ENCODE data around the gene LAMTOR2. TPM values are rescaled to one million over a fixed set of nuclear protein-coding genes. Genes with fewer than 3 reads are reported as not detected.
A peak's percentile ranks its signal among the peaks of the same experiment; 100 is the strongest.

The LAMTOR2 gene
- total and polyA plus RNA-seq, 9 donors = 20.1 to 66.1 (median 24.9) TPM

DNA sequence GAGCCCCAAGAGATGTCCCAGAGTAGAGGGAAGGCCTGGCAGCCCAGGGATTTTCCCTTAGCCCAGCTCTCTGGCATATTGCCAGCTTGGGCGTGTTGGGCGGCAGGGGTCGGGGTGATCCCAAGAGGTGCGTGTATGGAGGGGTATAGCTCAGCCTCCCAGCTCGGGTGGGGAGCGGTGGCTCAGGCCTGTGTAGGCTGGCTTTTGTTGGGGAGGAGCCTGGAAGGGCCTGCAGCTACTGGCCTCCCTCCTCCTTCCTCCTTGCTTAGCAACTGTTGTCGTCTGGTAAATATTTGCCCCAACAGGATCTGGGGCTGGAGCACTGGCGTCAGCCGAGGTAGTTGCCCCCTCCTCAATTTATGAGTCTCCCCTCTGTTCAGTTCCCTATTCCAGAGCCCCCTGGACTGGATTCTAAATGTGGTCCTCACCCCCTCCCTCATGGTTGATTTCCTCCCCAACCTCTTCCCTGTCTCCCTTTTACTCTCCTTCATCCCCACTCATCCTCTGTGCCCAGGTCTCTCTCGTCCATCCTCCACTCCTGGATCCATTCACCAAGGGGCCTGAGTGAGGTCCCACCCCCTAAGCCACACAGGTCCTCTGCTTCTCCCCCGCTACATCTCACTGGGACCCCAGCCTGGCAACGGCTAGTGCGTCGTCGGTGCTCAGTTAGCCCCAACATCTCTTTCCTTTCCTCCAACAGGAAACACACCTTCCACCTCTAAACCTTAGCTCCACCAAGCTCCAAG lies 49.7 kb downstream of the LAMTOR2 start:
- WGBS, 3 donors = 28 to 34% (median 31%) methylated on average over 15 of the region's 15 CpGs
- peak; percentile 71 to 84 (median 83) for DNase-seq
- Histone ChIP-seq H3K27ac (peak overlapping the region; percentile 90 to 96), H3K36me3 (no peaks in the 10 kb centered on the region), H3K4me3 (no peak overlapping the region), H3K27me3 (no peaks in the 10 kb centered on the region), H3K9me3 (no peaks in the 10 kb centered on the region), H3K4me1 (ENCODE audit: insufficient read depth) (peaks cover 41% of the 10 kb centered on the region)
- intact Hi-C loops (cut with DNase I) = no loop called here
- TF ChIP-seq, protein P1, sequence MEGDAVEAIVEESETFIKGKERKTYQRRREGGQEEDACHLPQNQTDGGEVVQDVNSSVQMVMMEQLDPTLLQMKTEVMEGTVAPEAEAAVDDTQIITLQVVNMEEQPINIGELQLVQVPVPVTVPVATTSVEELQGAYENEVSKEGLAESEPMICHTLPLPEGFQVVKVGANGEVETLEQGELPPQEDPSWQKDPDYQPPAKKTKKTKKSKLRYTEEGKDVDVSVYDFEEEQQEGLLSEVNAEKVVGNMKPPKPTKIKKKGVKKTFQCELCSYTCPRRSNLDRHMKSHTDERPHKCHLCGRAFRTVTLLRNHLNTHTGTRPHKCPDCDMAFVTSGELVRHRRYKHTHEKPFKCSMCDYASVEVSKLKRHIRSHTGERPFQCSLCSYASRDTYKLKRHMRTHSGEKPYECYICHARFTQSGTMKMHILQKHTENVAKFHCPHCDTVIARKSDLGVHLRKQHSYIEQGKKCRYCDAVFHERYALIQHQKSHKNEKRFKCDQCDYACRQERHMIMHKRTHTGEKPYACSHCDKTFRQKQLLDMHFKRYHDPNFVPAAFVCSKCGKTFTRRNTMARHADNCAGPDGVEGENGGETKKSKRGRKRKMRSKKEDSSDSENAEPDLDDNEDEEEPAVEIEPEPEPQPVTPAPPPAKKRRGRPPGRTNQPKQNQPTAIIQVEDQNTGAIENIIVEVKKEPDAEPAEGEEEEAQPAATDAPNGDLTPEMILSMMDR (IDR thresholded peaks at IDR 0.05) = no peak
- TF ChIP-seq POLR2A (IDR thresholded peaks at IDR 0.05) = peak; percentile 25

DNA sequence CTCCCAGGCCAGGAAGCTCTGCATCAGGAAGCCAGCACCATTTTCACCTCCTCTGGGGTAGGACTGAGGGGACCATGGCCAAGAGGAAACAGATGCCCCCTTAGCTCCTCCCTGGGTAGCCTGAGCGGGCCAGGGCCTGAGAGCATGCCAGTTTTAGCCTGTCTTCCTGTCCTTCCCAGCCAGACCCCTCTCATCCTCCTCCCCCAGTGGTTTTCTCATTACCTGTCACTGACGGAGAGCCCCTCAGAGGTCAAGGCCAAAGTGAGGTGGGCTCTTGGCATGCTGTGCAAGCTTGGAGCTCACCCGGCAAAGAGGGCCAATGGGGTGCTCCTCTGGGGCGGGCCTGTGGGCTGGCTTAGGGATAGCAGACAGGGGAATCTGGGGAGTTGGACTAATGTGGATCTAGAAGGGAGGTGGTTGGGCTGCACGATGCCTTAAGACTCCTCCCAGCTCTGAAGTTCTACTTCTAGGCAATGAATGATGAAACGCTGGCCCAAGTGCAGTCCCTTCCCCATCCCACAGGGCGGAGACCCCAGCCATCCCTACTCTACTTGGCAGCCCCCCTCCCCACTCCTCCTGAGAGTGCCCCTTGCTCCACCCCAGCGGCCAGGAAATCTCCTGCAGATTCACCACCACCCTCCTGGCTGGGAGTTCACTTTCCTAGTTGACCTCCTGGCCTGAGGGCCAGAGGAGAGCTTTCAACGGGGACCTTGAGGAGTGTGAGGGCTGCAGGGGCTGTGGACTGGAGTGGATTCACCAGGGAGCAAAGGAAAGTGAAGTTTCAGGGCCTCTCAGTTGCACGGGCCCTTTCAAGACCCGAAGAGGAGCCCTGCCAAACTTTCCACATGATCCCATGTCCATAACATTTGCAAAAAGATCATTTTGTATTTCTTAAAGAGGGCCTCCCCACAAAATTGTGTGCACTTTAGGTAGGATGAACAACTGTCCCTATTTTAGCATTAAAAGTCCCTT lies 50.6 kb downstream of the LAMTOR2 start:
- Histone ChIP-seq H3K9me3 (no peaks in the 10 kb centered on the region), H3K4me3 (peak overlapping the region; percentile 33), H3K27me3 (no peaks in the 10 kb centered on the region), H3K4me1 (ENCODE audit: insufficient read depth) (peaks cover 43% of the 10 kb centered on the region), H3K27ac (peak overlapping the region; percentile 90 to 96), H3K36me3 (no peaks in the 10 kb centered on the region)
- intact Hi-C loops (cut with DNase I) = no loop called here
- peak in 4 of 5 donors; percentile 60 to 68 (median 63) for DNase-seq
- TF ChIP-seq POLR2A (IDR thresholded peaks at IDR 0.05) = no peak
- TF ChIP-seq, protein P1 (IDR thresholded peaks at IDR 0.05) = peak in 1 of 3 donors; percentile 41
- TF ChIP-seq EP300 (IDR thresholded peaks at IDR 0.05) = no peak
- WGBS, 3 donors = 31 to 34% (median 31%) methylated on average over 11 of the region's 11 CpGs

DNA sequence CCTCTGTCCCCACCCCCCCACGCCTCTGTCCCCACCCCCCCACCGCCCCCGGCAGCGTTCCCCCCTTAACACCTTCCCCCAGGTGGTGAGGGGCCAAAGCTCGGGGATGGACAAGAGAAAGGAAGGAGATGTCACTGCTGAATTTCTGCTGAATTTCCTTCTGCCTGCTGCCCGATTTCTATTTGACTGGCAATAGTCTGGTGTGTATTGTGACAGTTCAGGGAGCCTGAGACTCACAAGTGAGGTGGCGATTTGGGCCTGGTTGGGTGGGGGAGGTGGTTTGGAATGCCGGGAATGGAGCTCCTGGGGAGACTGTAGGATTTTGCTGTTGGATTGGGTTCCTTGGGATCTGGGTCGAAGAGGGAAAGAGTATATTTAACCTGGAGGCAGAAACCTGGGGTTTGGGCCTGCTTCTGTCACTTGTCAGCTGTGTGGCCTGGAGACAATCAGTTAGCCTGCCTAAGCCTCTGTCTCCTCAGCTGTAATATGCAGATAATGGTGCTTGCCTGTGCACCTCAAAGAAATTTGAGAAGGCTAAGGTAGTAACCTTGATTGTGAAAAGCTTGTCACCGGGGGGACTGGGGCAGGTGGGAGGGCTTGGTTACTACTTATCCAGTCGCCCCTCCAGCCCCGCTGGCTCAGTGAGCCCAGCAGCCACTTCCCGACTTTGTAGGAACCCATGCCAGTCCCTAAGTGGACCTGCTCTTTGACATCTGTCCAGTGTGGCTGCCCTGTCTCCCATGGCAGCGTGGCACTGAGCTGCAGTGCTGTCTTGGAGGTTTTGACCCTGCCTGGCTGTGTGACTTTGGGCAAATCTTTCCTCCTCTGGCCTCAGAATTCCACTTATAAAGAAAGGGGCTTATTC lies 52.3 kb downstream of the LAMTOR2 start:
- Histone ChIP-seq H3K9me3 (no peaks in the 10 kb centered on the region), H3K27ac (peak overlapping the region; percentile 90 to 96), H3K27me3 (no peaks in the 10 kb centered on the region), H3K4me3 (no peak overlapping the region), H3K36me3 (no peaks in the 10 kb centered on the region), H3K4me1 (ENCODE audit: insufficient read depth) (peaks cover 41% of the 10 kb centered on the region)
- peak in 2 of 5 donors; percentile 49 to 52 for DNase-seq
- intact Hi-C loops (cut with DNase I) = no loop called here
- TF ChIP-seq EP300 (IDR thresholded peaks at IDR 0.05) (no peak), POLR2A (IDR thresholded peaks at IDR 0.05) (no peak)
- TF ChIP-seq, protein P1 (IDR thresholded peaks at IDR 0.05) = no peak
- 32 to 41% (median 38%) methylated on average over 11 to 14 of the region's 14 CpGs for WGBS, 3 donors

DNA sequence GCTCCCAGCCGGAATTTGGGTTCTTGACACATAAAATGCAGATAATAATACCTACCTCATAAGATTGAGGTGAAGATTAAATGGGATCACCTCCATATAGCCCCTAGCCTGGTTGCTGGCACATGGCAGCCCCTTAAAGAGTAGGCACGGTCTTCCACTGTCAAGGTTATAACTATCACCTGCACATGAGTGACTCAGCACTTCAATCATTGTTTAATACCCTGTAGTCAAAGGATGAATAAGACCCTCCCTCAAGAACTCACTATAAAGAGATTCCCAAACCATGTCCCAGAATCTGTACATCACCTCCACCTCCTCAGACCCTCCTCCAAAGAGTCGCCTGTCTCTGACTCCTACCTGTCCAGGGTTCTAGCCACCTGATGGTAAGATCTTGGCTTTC lies 53.5 kb downstream of the LAMTOR2 start:
- WGBS, 3 donors = 80 to 86% (median 81%) methylated on average over 3 of the region's 3 CpGs
- TF ChIP-seq EP300 (IDR thresholded peaks at IDR 0.05) = no peak
- TF ChIP-seq, protein P1 (IDR thresholded peaks at IDR 0.05) = no peak
- TF ChIP-seq POLR2A (IDR thresholded peaks at IDR 0.05) = no peak
- intact Hi-C loops (cut with DNase I) = no loop called here
- Histone ChIP-seq H3K36me3 (no peaks in the 10 kb centered on the region), H3K27me3 (no peaks in the 10 kb centered on the region), H3K27ac (peak overlapping the region; percentile 90 to 96), H3K9me3 (no peaks in the 10 kb centered on the region), H3K4me1 (ENCODE audit: insufficient read depth) (peaks cover 31% of the 10 kb centered on the region), H3K4me3 (no peak overlapping the region)
- DNase-seq = no peak
